SK-N-SH treated with all-trans-retinoic acid at 6 μM for 48 hours (cell line): Measurements from ENCODE around the gene PRKACB.

Source experiments
- ATAC-seq: fragments of 200-7000 bp; cut with Tn5 transposase; 3 replicates; pipeline ENCODE4 v1.9.1; 2020; ENCODE audit warnings: mild to moderate bottlenecking, moderate library complexity
- ARNTL ChIP-seq: fragments of 450-650 bp; formaldehyde crosslinking; IDR thresholded peaks from 2 replicates; pipeline ENCODE4 v1.5.0; 2020; ENCODE audit warnings: low read depth, mild to moderate bottlenecking, moderate library complexity, borderline replicate concordance
- BACH2 ChIP-seq: fragments of 250-450 bp; sonication (Bioruptor Pico); IDR thresholded peaks from 2 replicates; pipeline ENCODE4 v1.9.0; 2021; ENCODE audit warnings: mild to moderate bottlenecking, borderline replicate concordance
- CSDC2 ChIP-seq: fragments of 250-450 bp; sonication (Bioruptor Pico); IDR thresholded peaks from 2 replicates; pipeline ENCODE4 v1.5.0; 2020; ENCODE audit warnings: mild to moderate bottlenecking, moderate library complexity
- ESRRG ChIP-seq: fragments of 250-450 bp; sonication (Bioruptor Pico); IDR thresholded peaks from 2 replicates; pipeline ENCODE4 v1.6.1; 2021; ENCODE audit warnings: mild to moderate bottlenecking
- GLIS3 ChIP-seq: fragments of 250-450 bp; sonication (Bioruptor Pico); IDR thresholded peaks from 2 replicates; pipeline ENCODE4 v1.5.0; 2020; ENCODE audit warnings: mild to moderate bottlenecking, moderate library complexity
- ISL1 ChIP-seq: fragments of 250-450 bp; sonication (Bioruptor Pico); IDR thresholded peaks from 2 replicates; pipeline ENCODE4 v2.1.2; 2022; ENCODE audit warnings: mild to moderate bottlenecking, moderate library complexity
- PPARA ChIP-seq: fragments of 250-450 bp; sonication (Bioruptor Pico); IDR thresholded peaks from 2 replicates; pipeline ENCODE4 v1.5.0; 2020; ENCODE audit warnings: mild to moderate bottlenecking, borderline replicate concordance
- RARB ChIP-seq: fragments of 250-450 bp; sonication (Bioruptor Pico); IDR thresholded peaks from 2 replicates; pipeline ENCODE4 v1.8.0; 2021; ENCODE audit warnings: mild to moderate bottlenecking, moderate library complexity
- SNAI2 ChIP-seq: fragments of 250-450 bp; sonication (Bioruptor Pico); IDR thresholded peaks from 2 replicates; pipeline ENCODE4 v1.5.0; 2020; ENCODE audit warnings: mild to moderate bottlenecking, moderate library complexity
- TCF4 ChIP-seq: fragments of 250-450 bp; sonication (Bioruptor Pico); IDR thresholded peaks from 2 replicates; pipeline ENCODE4 v1.8.0; 2021; ENCODE audit warnings: mild to moderate bottlenecking, moderate library complexity, borderline replicate concordance
- TOX ChIP-seq: fragments of 250-450 bp; sonication (Bioruptor Pico); IDR thresholded peaks from 2 replicates; pipeline ENCODE4 v1.8.0; 2021; ENCODE audit warnings: mild to moderate bottlenecking, moderate library complexity, borderline replicate concordance
- ZC3H10 ChIP-seq: fragments of 250-450 bp; sonication (Bioruptor Pico); IDR thresholded peaks from 2 replicates; pipeline ENCODE4 v1.5.1; 2021; ENCODE audit warnings: mild to moderate bottlenecking, moderate library complexity
- ZFP3 ChIP-seq: fragments of 250-450 bp; sonication (Bioruptor Pico); IDR thresholded peaks from 2 replicates; pipeline ENCODE4 v1.5.0; 2020; ENCODE audit warnings: mild to moderate bottlenecking, moderate library complexity
- ZFP30 ChIP-seq: fragments of 450-650 bp; formaldehyde crosslinking; IDR thresholded peaks from 2 replicates; pipeline ENCODE4 v1.5.0; 2022; ENCODE audit warnings: mild to moderate bottlenecking, moderate library complexity
- ZNF565 ChIP-seq: fragments of 450-650 bp; formaldehyde crosslinking; conservative IDR thresholded peaks from 2 replicates; pipeline ENCODE4 v1.5.0; 2020; ENCODE audit warnings: low read depth, mild to moderate bottlenecking, moderate library complexity
- ZNF70 ChIP-seq: fragments of 450-650 bp; formaldehyde crosslinking; IDR thresholded peaks from 2 replicates; pipeline ENCODE4 v1.5.0; 2020; ENCODE audit warnings: mild to moderate bottlenecking, moderate library complexity
- ZNF8 ChIP-seq: fragments of 450-650 bp; formaldehyde crosslinking; IDR thresholded peaks from 2 replicates; pipeline ENCODE4 v1.5.0; 2020; ENCODE audit warnings: mild to moderate bottlenecking, moderate library complexity
- TF ChIP-seq, protein P1 (sequence below): fragments of 250-450 bp; sonication (Bioruptor Pico); IDR thresholded peaks from 2 replicates; pipeline ENCODE4 v1.5.1; 2021; ENCODE audit warnings: mild to moderate bottlenecking, moderate library complexity
- TF ChIP-seq, protein P2 (sequence below): fragments of 250-450 bp; sonication (Bioruptor Pico); IDR thresholded peaks from 2 replicates; pipeline ENCODE4 v1.8.0; 2020; ENCODE audit warnings: mild to moderate bottlenecking, moderate library complexity, borderline replicate concordance
- TF ChIP-seq, protein P3 (sequence below): fragments of 250-450 bp; sonication (Bioruptor Pico); IDR thresholded peaks from 2 replicates; pipeline ENCODE4 v1.8.0; 2021; ENCODE audit warnings: low read depth, mild to moderate bottlenecking, moderate library complexity, borderline replicate concordance
- TF ChIP-seq, protein P4 (sequence below): fragments of 250-450 bp; sonication (Bioruptor Pico); IDR thresholded peaks from 2 replicates; pipeline ENCODE4 v1.5.0; 2020; ENCODE audit warnings: mild to moderate bottlenecking, moderate library complexity
- TF ChIP-seq, protein P5 (sequence below): fragments of 250-450 bp; sonication (Bioruptor Pico); IDR thresholded peaks from 2 replicates; pipeline ENCODE4 v1.5.1; 2020; ENCODE audit warnings: low read depth, mild to moderate bottlenecking, moderate library complexity

Gene PRKACB

DNA sequence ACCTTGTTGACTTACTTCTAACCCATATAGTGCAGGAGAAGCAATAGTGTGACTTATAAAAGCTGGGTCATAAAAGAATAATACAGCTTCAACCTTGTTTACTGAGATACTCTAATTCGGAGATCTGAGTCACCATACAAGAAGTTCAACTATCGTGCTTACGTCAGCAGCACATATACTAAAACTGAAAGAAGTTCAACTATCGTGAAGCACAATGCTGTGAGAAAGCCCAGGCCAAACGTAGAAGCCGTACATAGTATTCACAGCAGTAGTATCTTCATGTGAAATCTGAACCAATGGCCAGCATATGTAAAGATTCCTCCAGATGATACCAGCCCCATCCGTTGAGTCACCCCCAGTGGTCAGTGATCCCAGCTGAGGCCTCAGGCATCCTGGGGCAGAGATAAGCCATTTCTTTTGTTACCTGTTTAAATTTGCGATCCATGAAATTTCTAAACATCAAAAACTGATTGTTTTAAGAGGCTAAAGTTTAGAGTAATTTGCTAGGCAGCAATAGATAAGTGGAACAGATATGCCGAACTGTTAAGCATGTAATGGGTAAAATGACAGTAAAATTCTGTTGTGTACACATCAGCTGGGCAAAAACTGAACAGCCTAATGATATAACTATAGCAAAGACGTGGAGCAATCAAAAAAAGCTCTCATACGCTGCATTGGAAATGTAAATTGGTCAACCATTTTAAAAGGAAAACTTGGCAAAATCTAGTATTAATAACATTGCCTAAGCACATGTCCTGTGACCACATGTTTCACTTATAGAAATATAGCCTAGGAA is 103.6 kb downstream of the PRKACB start:
- no peak for TF ChIP-seq ISL1
- TF ChIP-seq, protein P1, sequence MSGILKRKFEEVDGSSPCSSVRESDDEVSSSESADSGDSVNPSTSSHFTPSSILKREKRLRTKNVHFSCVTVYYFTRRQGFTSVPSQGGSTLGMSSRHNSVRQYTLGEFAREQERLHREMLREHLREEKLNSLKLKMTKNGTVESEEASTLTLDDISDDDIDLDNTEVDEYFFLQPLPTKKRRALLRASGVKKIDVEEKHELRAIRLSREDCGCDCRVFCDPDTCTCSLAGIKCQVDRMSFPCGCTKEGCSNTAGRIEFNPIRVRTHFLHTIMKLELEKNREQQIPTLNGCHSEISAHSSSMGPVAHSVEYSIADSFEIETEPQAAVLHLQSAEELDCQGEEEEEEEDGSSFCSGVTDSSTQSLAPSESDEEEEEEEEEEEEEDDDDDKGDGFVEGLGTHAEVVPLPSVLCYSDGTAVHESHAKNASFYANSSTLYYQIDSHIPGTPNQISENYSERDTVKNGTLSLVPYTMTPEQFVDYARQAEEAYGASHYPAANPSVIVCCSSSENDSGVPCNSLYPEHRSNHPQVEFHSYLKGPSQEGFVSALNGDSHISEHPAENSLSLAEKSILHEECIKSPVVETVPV = no peak
- TF ChIP-seq RARB (CRISPR knock-in tag) = no peak
- TF ChIP-seq, protein P2, sequence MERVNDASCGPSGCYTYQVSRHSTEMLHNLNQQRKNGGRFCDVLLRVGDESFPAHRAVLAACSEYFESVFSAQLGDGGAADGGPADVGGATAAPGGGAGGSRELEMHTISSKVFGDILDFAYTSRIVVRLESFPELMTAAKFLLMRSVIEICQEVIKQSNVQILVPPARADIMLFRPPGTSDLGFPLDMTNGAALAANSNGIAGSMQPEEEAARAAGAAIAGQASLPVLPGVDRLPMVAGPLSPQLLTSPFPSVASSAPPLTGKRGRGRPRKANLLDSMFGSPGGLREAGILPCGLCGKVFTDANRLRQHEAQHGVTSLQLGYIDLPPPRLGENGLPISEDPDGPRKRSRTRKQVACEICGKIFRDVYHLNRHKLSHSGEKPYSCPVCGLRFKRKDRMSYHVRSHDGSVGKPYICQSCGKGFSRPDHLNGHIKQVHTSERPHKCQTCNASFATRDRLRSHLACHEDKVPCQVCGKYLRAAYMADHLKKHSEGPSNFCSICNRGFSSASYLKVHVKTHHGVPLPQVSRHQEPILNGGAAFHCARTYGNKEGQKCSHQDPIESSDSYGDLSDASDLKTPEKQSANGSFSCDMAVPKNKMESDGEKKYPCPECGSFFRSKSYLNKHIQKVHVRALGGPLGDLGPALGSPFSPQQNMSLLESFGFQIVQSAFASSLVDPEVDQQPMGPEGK (CRISPR knock-in tag) = no peak
- no peak for TF ChIP-seq ZFP30 (CRISPR knock-in tag)
- no peak for TF ChIP-seq PPARA (CRISPR knock-in tag)
- no peak for TF ChIP-seq ZNF70
- TF ChIP-seq TOX (CRISPR knock-in tag) = no peak
- TF ChIP-seq TCF4 = no peak
- no peak for TF ChIP-seq SNAI2 (CRISPR knock-in tag)
- no peak for TF ChIP-seq ESRRG
- TF ChIP-seq, protein P3, sequence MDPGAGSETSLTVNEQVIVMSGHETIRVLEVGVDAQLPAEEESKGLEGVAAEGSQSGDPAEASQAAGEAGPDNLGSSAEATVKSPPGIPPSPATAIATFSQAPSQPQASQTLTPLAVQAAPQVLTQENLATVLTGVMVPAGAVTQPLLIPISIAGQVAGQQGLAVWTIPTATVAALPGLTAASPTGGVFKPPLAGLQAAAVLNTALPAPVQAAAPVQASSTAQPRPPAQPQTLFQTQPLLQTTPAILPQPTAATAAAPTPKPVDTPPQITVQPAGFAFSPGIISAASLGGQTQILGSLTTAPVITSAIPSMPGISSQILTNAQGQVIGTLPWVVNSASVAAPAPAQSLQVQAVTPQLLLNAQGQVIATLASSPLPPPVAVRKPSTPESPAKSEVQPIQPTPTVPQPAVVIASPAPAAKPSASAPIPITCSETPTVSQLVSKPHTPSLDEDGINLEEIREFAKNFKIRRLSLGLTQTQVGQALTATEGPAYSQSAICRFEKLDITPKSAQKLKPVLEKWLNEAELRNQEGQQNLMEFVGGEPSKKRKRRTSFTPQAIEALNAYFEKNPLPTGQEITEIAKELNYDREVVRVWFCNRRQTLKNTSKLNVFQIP (CRISPR knock-in tag) = no peak
- TF ChIP-seq, protein P4, sequence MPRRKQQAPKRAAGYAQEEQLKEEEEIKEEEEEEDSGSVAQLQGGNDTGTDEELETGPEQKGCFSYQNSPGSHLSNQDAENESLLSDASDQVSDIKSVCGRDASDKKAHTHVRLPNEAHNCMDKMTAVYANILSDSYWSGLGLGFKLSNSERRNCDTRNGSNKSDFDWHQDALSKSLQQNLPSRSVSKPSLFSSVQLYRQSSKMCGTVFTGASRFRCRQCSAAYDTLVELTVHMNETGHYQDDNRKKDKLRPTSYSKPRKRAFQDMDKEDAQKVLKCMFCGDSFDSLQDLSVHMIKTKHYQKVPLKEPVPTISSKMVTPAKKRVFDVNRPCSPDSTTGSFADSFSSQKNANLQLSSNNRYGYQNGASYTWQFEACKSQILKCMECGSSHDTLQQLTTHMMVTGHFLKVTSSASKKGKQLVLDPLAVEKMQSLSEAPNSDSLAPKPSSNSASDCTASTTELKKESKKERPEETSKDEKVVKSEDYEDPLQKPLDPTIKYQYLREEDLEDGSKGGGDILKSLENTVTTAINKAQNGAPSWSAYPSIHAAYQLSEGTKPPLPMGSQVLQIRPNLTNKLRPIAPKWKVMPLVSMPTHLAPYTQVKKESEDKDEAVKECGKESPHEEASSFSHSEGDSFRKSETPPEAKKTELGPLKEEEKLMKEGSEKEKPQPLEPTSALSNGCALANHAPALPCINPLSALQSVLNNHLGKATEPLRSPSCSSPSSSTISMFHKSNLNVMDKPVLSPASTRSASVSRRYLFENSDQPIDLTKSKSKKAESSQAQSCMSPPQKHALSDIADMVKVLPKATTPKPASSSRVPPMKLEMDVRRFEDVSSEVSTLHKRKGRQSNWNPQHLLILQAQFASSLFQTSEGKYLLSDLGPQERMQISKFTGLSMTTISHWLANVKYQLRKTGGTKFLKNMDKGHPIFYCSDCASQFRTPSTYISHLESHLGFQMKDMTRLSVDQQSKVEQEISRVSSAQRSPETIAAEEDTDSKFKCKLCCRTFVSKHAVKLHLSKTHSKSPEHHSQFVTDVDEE = no peak
- TF ChIP-seq ARNTL = no peak
- TF ChIP-seq GLIS3 (CRISPR knock-in tag) = no peak
- TF ChIP-seq, protein P5, sequence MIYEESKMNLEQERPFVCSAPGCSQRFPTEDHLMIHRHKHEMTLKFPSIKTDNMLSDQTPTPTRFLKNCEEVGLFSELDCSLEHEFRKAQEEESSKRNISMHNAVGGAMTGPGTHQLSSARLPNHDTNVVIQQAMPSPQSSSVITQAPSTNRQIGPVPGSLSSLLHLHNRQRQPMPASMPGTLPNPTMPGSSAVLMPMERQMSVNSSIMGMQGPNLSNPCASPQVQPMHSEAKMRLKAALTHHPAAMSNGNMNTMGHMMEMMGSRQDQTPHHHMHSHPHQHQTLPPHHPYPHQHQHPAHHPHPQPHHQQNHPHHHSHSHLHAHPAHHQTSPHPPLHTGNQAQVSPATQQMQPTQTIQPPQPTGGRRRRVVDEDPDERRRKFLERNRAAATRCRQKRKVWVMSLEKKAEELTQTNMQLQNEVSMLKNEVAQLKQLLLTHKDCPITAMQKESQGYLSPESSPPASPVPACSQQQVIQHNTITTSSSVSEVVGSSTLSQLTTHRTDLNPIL (CRISPR knock-in tag) = no peak
- no peak for TF ChIP-seq ZFP3 (CRISPR knock-in tag)
- peak; percentile 77 for ATAC-seq

DNA sequence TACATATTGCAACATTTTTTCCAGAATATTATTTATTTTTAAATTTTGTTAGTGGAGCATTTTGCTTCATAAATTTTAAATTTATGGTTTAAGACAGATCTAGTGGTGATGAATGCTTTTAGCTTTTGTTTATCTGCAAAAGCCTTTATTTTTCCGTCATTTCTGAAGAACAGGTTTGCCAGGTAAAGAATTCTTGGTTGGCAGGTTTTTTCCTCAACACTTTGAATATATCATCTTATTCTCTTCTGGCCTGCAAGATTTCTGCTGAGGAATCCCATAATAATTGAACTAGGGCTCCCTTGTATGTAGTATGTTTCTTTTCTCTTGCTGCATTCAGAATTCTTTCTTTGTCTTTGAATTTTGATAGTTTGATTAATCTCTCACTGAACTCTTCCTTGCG is 106.6 kb downstream of the PRKACB start:
- TF ChIP-seq TCF4 = no peak
- TF ChIP-seq RARB (CRISPR knock-in tag) = no peak
- no peak for TF ChIP-seq ARNTL
- TF ChIP-seq GLIS3 (CRISPR knock-in tag) = no peak
- no peak for TF ChIP-seq ZC3H10 (CRISPR knock-in tag)
- no peak for TF ChIP-seq ZFP3 (CRISPR knock-in tag)
- no peak for TF ChIP-seq BACH2
- no peak for TF ChIP-seq ZNF565 (CRISPR knock-in tag)
- TF ChIP-seq ESRRG = no peak
- no peak for TF ChIP-seq ZNF8
- TF ChIP-seq, protein P5 (CRISPR knock-in tag) = no peak
- no peak for TF ChIP-seq ZNF70
- TF ChIP-seq, protein P3 (CRISPR knock-in tag) = no peak
- TF ChIP-seq, protein P1 = no peak
- TF ChIP-seq SNAI2 (CRISPR knock-in tag) = no peak
- no peak for TF ChIP-seq CSDC2 (CRISPR knock-in tag)
- no peak for TF ChIP-seq ISL1
- TF ChIP-seq PPARA (CRISPR knock-in tag) = no peak
- TF ChIP-seq, protein P2 (CRISPR knock-in tag) = no peak
- TF ChIP-seq ZFP30 (CRISPR knock-in tag) = no peak
- ATAC-seq = no peak
